IPS DF 6.9 (cell line): ENCODE data around the gene MPG.

Source experiments
- DNase-seq: peaks from one replicate; pipeline ENCODE4 v3.0.0-alpha.2; 2013; ENCODE audit warnings: low read depth, low spot score
- H3K27ac ChIP-seq: one replicate; pipeline ENCODE4 v1.5.1; 2013; ENCODE audit warnings: low read length, control low read depth
- H3K27me3 ChIP-seq: 2 replicates; pipeline ENCODE4 v1.6.1; 2013; ENCODE audit warnings: mild to moderate bottlenecking, low read length; ENCODE audit not compliant: control insufficient read depth, insufficient read depth
- H3K36me3 ChIP-seq: 2 replicates; pipeline ENCODE4 v1.6.1; 2013; ENCODE audit warnings: low read length; ENCODE audit not compliant: control insufficient read depth, insufficient read depth
- H3K4me1 ChIP-seq: 2 replicates; pipeline ENCODE4 v1.6.1; 2013; ENCODE audit warnings: low read length; ENCODE audit not compliant: control insufficient read depth, insufficient read depth
- H3K4me3 ChIP-seq: 2 replicates; pipeline ENCODE4 v1.5.1; 2013; ENCODE audit warnings: mild to moderate bottlenecking, low read length
- H3K9me3 ChIP-seq: 2 replicates; pipeline ENCODE4 v1.6.1; 2013; ENCODE audit warnings: low read length, inconsistent platforms; ENCODE audit not compliant: control insufficient read depth, insufficient read depth
- WGBS: extraction: QIAGEN DNeasy Blood & Tissue Kit; methylation state at CpG from one replicate; pipeline ENCODE4 v1.1.7; 2013; ENCODE audit warnings: mixed read lengths, missing lambda C conversion rate; ENCODE audit not compliant: insufficient read length, insufficient coverage; 5-methylcytosine and 5-hydroxymethylcytosine counted together

The MPG gene

GRCh38 chr16:132120-132519, 54.1 kb downstream of the MPG start:
- Histone ChIP-seq H3K27ac (no peak overlapping the region), H3K9me3 (no peaks in the 10 kb centered on the region)
- no CpG with 5 or more reads among the region's 7 CpGs for WGBS

DNA sequence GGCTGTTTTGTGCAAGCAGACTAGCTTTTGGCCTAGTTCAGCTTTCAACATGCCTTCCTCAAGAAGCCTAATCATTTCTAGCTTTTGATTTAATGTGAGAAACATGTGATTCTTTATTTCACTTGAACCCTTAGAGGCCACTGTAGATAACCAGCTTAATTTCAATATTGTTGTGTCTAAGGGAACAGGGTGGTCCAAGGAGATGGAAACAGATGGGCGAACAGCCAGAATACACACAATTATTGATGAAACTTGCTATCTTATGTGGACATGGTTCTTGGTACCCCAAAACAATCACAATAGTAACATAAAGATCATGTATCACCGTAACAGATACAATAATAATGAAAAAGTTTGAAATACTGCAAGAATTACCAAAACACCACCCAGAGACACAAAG, 55.7 kb downstream of the MPG start:
- Histone ChIP-seq H3K4me1 (no peaks in the 10 kb centered on the region), H3K27ac (no peak overlapping the region), H3K27me3 (no peaks in the 10 kb centered on the region), H3K9me3 (no peaks in the 10 kb centered on the region), H3K4me3 (no peak overlapping the region), H3K36me3 (no peaks in the 10 kb centered on the region)
- no peak for DNase-seq
- WGBS = no CpG with 5 or more reads among the region's 2 CpGs

More at GRCh38 chr16:132120-132519, 54.1 kb downstream of the MPG start:
- Histone ChIP-seq H3K27me3 (no peaks in the 10 kb centered on the region), H3K36me3 (no peaks in the 10 kb centered on the region), H3K4me1 (no peaks in the 10 kb centered on the region), H3K4me3 (no peak overlapping the region)
- DNase-seq = no peak
